Measurements from ENCODE around the gene CBR4. TPM values are rescaled to one million over a fixed set of nuclear protein-coding genes. Genes with fewer than 3 reads are reported as not detected.

CBR4 gene
- total RNA-seq, 4 donors from 2014 or later, result 14.4 to 42.2 (median 19.5) TPM

- Histone ChIP-seq H3K4me1 (peaks cover 6% of the 10 kb centered on the region), H3K27me3 (no peaks in the 10 kb centered on the region), H3K36me3 (no peaks in the 10 kb centered on the region), H3K4me3 (no peak overlapping the region), H3K27ac (no peak overlapping the region), H3K9me3 (no peaks in the 10 kb centered on the region)
- TF ChIP-seq CTCF (IDR thresholded peaks at IDR 0.05) (no peak), POLR2AphosphoS5 (IDR thresholded peaks at IDR 0.05) (no peak), POLR2A (IDR thresholded peaks at IDR 0.05) (no peak), EP300 (IDR thresholded peaks at IDR 0.05) (no peak)
- 78% methylated on average over 4 of the region's 4 CpGs for WGBS
- no peak for DNase-seq (ENCODE audit: low spot score in 2 of 2)
Observed at GRCh38 chr4:169047956-169048355, 37.9 kb upstream of the CBR4 start.

GRCh38 chr4:169045862-169046584 lies 36.0 kb upstream of the CBR4 start:
- 80% methylated on average over 15 of the region's 15 CpGs for WGBS
- Histone ChIP-seq H3K9me3 (no peaks in the 10 kb centered on the region), H3K36me3 (no peaks in the 10 kb centered on the region), H3K27ac (no peak overlapping the region), H3K4me3 (no peak overlapping the region), H3K4me1 (no peaks in the 10 kb centered on the region), H3K27me3 (no peaks in the 10 kb centered on the region)
- no peak for DNase-seq (ENCODE audit: low spot score in 2 of 2)
- TF ChIP-seq CTCF (IDR thresholded peaks at IDR 0.05) (no peak), POLR2AphosphoS5 (IDR thresholded peaks at IDR 0.05) (no peak), POLR2A (IDR thresholded peaks at IDR 0.05) (no peak), EP300 (IDR thresholded peaks at IDR 0.05) (no peak)

GRCh38 chr4:169044714-169045447 lies 34.8 kb upstream of the CBR4 start:
- Histone ChIP-seq H3K27ac (no peak overlapping the region), H3K27me3 (no peaks in the 10 kb centered on the region), H3K4me3 (no peak overlapping the region), H3K9me3 (no peaks in the 10 kb centered on the region), H3K36me3 (no peaks in the 10 kb centered on the region), H3K4me1 (no peaks in the 10 kb centered on the region)
- WGBS, result 95% methylated on average over 5 of the region's 5 CpGs
- no peak for TF ChIP-seq EP300 (IDR thresholded peaks at IDR 0.05)
- TF ChIP-seq POLR2AphosphoS5 (IDR thresholded peaks at IDR 0.05), result no peak
- no peak for TF ChIP-seq POLR2A (IDR thresholded peaks at IDR 0.05)
- no peak for TF ChIP-seq CTCF (IDR thresholded peaks at IDR 0.05)
- no peak for DNase-seq (ENCODE audit: low spot score in 2 of 2)

- WGBS, result 91% methylated on average over 2 of the region's 2 CpGs
- Histone ChIP-seq H3K4me1 (peaks cover 2% of the 10 kb centered on the region), H3K27me3 (no peaks in the 10 kb centered on the region), H3K27ac (no peak overlapping the region), H3K36me3 (no peaks in the 10 kb centered on the region), H3K9me3 (no peaks in the 10 kb centered on the region), H3K4me3 (no peak overlapping the region)
- no peak for DNase-seq (ENCODE audit: low spot score in 2 of 2)
- TF ChIP-seq CTCF (IDR thresholded peaks at IDR 0.05), result no peak
Observed at GRCh38 chr4:169042608-169043007, 32.6 kb upstream of the CBR4 start.

- H3K36me3 ChIP-seq, result no peaks in the 10 kb centered on the region
- H3K4me1 ChIP-seq, result peaks cover 2% of the 10 kb centered on the region
- no peak for TF ChIP-seq EP300 (IDR thresholded peaks at IDR 0.05)
- H3K27me3 ChIP-seq, result no peaks in the 10 kb centered on the region
- H3K4me3 ChIP-seq, result no peak overlapping the region
- DNase-seq (ENCODE audit: low spot score in 2 of 2), result no peak
- WGBS, result 84% methylated on average over 7 of the region's 7 CpGs
- no peak overlapping the region for H3K27ac ChIP-seq
- no peaks in the 10 kb centered on the region for H3K9me3 ChIP-seq
Observed at GRCh38 chr4:169040559-169041261, 30.7 kb upstream of the CBR4 start.
